LNCAP (cell line): ENCODE measurements around the gene NFASC.

Source experiments
- CTCF ChIP-seq: fragments of 450-650 bp; IDR thresholded peaks from 2 replicates; pipeline ENCODE4 v1.5.1; 2017; ENCODE audit warnings: mild to moderate bottlenecking

The NFASC gene

GRCh38 chr1:204859861-204860267 lies 10.8 kb upstream of the NFASC start:
- TF ChIP-seq CTCF, result no peak

- TF ChIP-seq CTCF, result no peak
Observed at GRCh38 chr1:204863024-204863423, 7.6 kb upstream of the NFASC start.

- no peak for TF ChIP-seq CTCF
Observed at GRCh38 chr1:204863730-204864129, 6.9 kb upstream of the NFASC start.

GRCh38 chr1:204866051-204866596 lies 4.5 kb upstream of the NFASC start:
- no peak for TF ChIP-seq CTCF

- no peak for TF ChIP-seq CTCF
Observed at GRCh38 chr1:204867203-204867602, 3.5 kb upstream of the NFASC start.

- TF ChIP-seq CTCF, result no peak
Observed at GRCh38 chr1:204867666-204868339, 2.9 kb upstream of the NFASC start.

GRCh38 chr1:204868340-204868700 lies 2.3 kb upstream of the NFASC start:
- no peak for TF ChIP-seq CTCF

GRCh38 chr1:204869097-204869496 lies 1.6 kb upstream of the NFASC start:
- no peak for TF ChIP-seq CTCF
